Neuronal stem cell (in vitro differentiated cells): ENCODE data around the gene UBE2M.

Experiments used
- DNase-seq: peaks from one replicate; pipeline ENCODE4 v3.0.0-alpha.2; 2013; ENCODE audit warnings: low spot score
- H2AFZ ChIP-seq: one replicate; pipeline ENCODE4 v1.6.1; 2013; ENCODE audit warnings: mild to moderate bottlenecking, low read length, inconsistent platforms
- H2AK5ac ChIP-seq: 2 replicates; pipeline ENCODE4 v1.6.1; 2013; ENCODE audit warnings: low read depth, mild to moderate bottlenecking, inconsistent platforms, low read length, moderate library complexity, mixed read lengths
- H2BK120ac ChIP-seq: 2 replicates; pipeline ENCODE4 v1.6.1; 2013; ENCODE audit warnings: low read depth, mild to moderate bottlenecking, inconsistent platforms, low read length, moderate library complexity, mixed read lengths
- H2BK12ac ChIP-seq: one replicate; pipeline ENCODE4 v1.6.1; 2013; ENCODE audit warnings: low read length, inconsistent platforms
- H2BK15ac ChIP-seq: 2 replicates; pipeline ENCODE4 v1.6.1; 2013; ENCODE audit warnings: mild to moderate bottlenecking, low read length, inconsistent platforms, mixed read lengths
- H2BK5ac ChIP-seq: one replicate; pipeline ENCODE4 v1.6.1; 2013; ENCODE audit warnings: inconsistent platforms, mild to moderate bottlenecking, low read length, moderate library complexity
- H3K14ac ChIP-seq: one replicate; pipeline ENCODE4 v1.6.1; 2013; ENCODE audit warnings: low read length, inconsistent platforms
- H3K18ac ChIP-seq: 2 replicates; pipeline ENCODE4 v1.6.1; 2013; ENCODE audit warnings: low read length, inconsistent platforms
- H3K23ac ChIP-seq: 2 replicates; pipeline ENCODE4 v1.6.1; 2013; ENCODE audit warnings: low read depth, mild to moderate bottlenecking, mixed read lengths, low read length, inconsistent platforms; ENCODE audit not compliant: poor library complexity
- H3K27ac ChIP-seq: replicated peaks from 3 replicates; pipeline ENCODE4 v1.5.1; 2013; ENCODE audit warnings: low read length, inconsistent platforms
- H3K27me3 ChIP-seq, 3 experiments: 2 replicates each; pipeline ENCODE4 v1.6.1; 2013; ENCODE audit warnings: low read length in 3 of 3, mild to moderate bottlenecking in 2 of 3, inconsistent platforms in 1 of 3, low read depth in 1 of 3, mixed read lengths in 1 of 3, moderate library complexity in 1 of 3; ENCODE audit not compliant: control insufficient read depth in 3 of 3, insufficient read depth in 3 of 3
- H3K36me3 ChIP-seq, 2 donors: replicated peaks in 1 of 2; 2 replicates each; pipeline ENCODE4 v1.6.1; 2013; ENCODE audit warnings: low read length in 2 of 2; ENCODE audit not compliant: control insufficient read depth in 2 of 2, insufficient read depth in 2 of 2
- H3K4ac ChIP-seq: 2 replicates; pipeline ENCODE4 v1.6.1; 2013; ENCODE audit warnings: inconsistent platforms, mild to moderate bottlenecking, low read length, moderate library complexity
- H3K4me1 ChIP-seq, 2 donors: 1 replicate in 1 of 2; 2 replicates in 1 of 2; pipeline ENCODE4 v1.6.1; 2013; ENCODE audit warnings: low read length in 2 of 2, low read depth in 1 of 2; ENCODE audit not compliant: control insufficient read depth in 2 of 2, insufficient read depth in 1 of 2
- H3K4me2 ChIP-seq: one replicate; pipeline ENCODE4 v1.6.1; 2013; ENCODE audit warnings: mild to moderate bottlenecking, low read length, inconsistent platforms; ENCODE audit not compliant: insufficient read depth, poor library complexity, severe bottlenecking
- H3K4me3 ChIP-seq, 2 donors: 2 replicates each; pipeline ENCODE4 v1.5.1; 2013; ENCODE audit warnings: low read length in 2 of 2, mild to moderate bottlenecking in 2 of 2, inconsistent platforms in 1 of 2, moderate library complexity in 1 of 2
- H3K79me1 ChIP-seq: one replicate; pipeline ENCODE4 v1.6.1; 2013; ENCODE audit warnings: low read depth, mild to moderate bottlenecking, inconsistent platforms, low read length, moderate library complexity
- H3K9ac ChIP-seq: one replicate; pipeline ENCODE4 v1.6.1; 2013; ENCODE audit warnings: mild to moderate bottlenecking, low read depth, low read length, inconsistent platforms; ENCODE audit not compliant: poor library complexity
- H3K9me3 ChIP-seq, 2 donors: replicated peaks in 1 of 2; 2 replicates each; pipeline versions ENCODE3 to v1.6.1; 2013; ENCODE audit warnings: low read length in 2 of 2, mild to moderate bottlenecking in 2 of 2, inconsistent platforms in 1 of 2, low read depth in 1 of 2, mixed read lengths in 1 of 2, moderate library complexity in 1 of 2; ENCODE audit not compliant: control insufficient read depth in 2 of 2, insufficient read depth in 1 of 2
- H4K8ac ChIP-seq: one replicate; pipeline ENCODE4 v1.6.1; 2013; ENCODE audit warnings: low read depth, mild to moderate bottlenecking, inconsistent platforms, low read length, moderate library complexity
- H4K91ac ChIP-seq: one replicate; pipeline ENCODE4 v1.6.1; 2013; ENCODE audit warnings: low read length, low read depth, mild to moderate bottlenecking, inconsistent platforms; ENCODE audit not compliant: poor library complexity
- WGBS, 2 donors: extraction: QIAGEN DNeasy Blood & Tissue Kit; methylation state at CpG; one replicate each; pipeline ENCODE4 v1.1.7; 2013; ENCODE audit warnings: missing lambda C conversion rate in 2 of 2, mixed read lengths in 1 of 2; ENCODE audit not compliant: insufficient read length in 2 of 2, insufficient replicate concordance in 1 of 2; ENCODE audit errors: extremely low coverage in 2 of 2; 5-methylcytosine and 5-hydroxymethylcytosine counted together

UBE2M gene

GRCh38 chr19:58557221-58558065 is 968 bp downstream of the UBE2M start:
- no peak for DNase-seq
- peak overlapping the region; percentile 89 for H2AK5ac ChIP-seq
- no peak overlapping the region for H3K18ac ChIP-seq
- peaks cover 0 to 9% (median 0%) of the 10 kb centered on the region in 3 experiments for H3K27me3 ChIP-seq
- H2BK15ac ChIP-seq: no peak overlapping the region
- H2BK12ac ChIP-seq: no peak overlapping the region
- H3K4me1 ChIP-seq: peaks cover 19 to 28% of the 10 kb centered on the region in 2 donors
- H3K4me3 ChIP-seq: peak overlapping the region; percentile 84 to 90
- H3K79me1 ChIP-seq: peaks cover 4% of the 10 kb centered on the region
- WGBS, 2 donors: 100% methylated on average over 1 of the region's 12 CpGs; no CpG with 5 or more reads in 1 of the 2 donors
- peaks cover 0 to 4% of the 10 kb centered on the region in 2 donors for H3K9me3 ChIP-seq
- peak overlapping the region; percentile 65 for H3K14ac ChIP-seq
- H4K91ac ChIP-seq: no peak overlapping the region
- peak overlapping the region; percentile 75 for H3K4me2 ChIP-seq
- H3K4ac ChIP-seq: no peak overlapping the region
- H2BK5ac ChIP-seq: peak overlapping the region; percentile 97
- peak overlapping the region; percentile 100 for H3K27ac ChIP-seq
- peaks cover 19 to 46% of the 10 kb centered on the region in 2 donors for H3K36me3 ChIP-seq
- no peak overlapping the region for H2AFZ ChIP-seq
- peak overlapping the region; percentile 98 for H3K9ac ChIP-seq
- H2BK120ac ChIP-seq: peak overlapping the region; percentile 21
- H4K8ac ChIP-seq: no peak overlapping the region
- H3K23ac ChIP-seq: peak overlapping the region; percentile 94

- Histone ChIP-seq H2BK15ac (no peak overlapping the region), H4K91ac (no peak overlapping the region), H2BK5ac (peak overlapping the region; percentile 49), H3K36me3 (peaks cover 25 to 47% of the 10 kb centered on the region in 2 donors), H3K79me1 (peaks cover 4% of the 10 kb centered on the region), H3K4me1 (peaks cover 13 to 28% of the 10 kb centered on the region in 2 donors), H3K4me3 (peak overlapping the region in 1 of 2 donors; percentile 84), H2AFZ (no peak overlapping the region), H2BK120ac (no peak overlapping the region), H3K14ac (no peak overlapping the region), H3K4me2 (no peak overlapping the region), H3K23ac (peak overlapping the region; percentile 67), H2AK5ac (no peak overlapping the region), H3K27ac (no peak overlapping the region), H3K18ac (no peak overlapping the region), H3K4ac (no peak overlapping the region), H3K9me3 (peaks cover 0 to 1% of the 10 kb centered on the region in 2 donors), H4K8ac (no peak overlapping the region), H3K27me3 (peaks cover 0 to 2% (median 0%) of the 10 kb centered on the region in 3 experiments), H3K9ac (peak overlapping the region; percentile 60), H2BK12ac (no peak overlapping the region)
- no peak for DNase-seq
- no CpG with 5 or more reads among the region's 10 CpGs for WGBS, 2 donors
These were observed 1.7 kb downstream of the UBE2M start for GRCh38 chr19:58556622-58557220.

GRCh38 chr19:58555920-58556621 is 2.3 kb downstream of the UBE2M start:
- Histone ChIP-seq H3K4ac (no peak overlapping the region), H3K79me1 (peaks cover 4% of the 10 kb centered on the region), H3K4me2 (no peak overlapping the region), H3K23ac (peak overlapping the region; percentile 67), H3K9me3 (no peaks in the 10 kb centered on the region), H3K27me3 (no peaks in the 10 kb centered on the region), H3K4me1 (peaks cover 13 to 28% of the 10 kb centered on the region in 2 donors), H2BK15ac (no peak overlapping the region), H2AK5ac (no peak overlapping the region), H2BK12ac (no peak overlapping the region), H3K9ac (peak overlapping the region; percentile 24), H4K91ac (no peak overlapping the region), H3K18ac (no peak overlapping the region), H4K8ac (no peak overlapping the region), H2AFZ (no peak overlapping the region), H3K14ac (no peak overlapping the region), H2BK120ac (no peak overlapping the region), H3K36me3 (peaks cover 31 to 49% of the 10 kb centered on the region in 2 donors), H3K27ac (no peak overlapping the region), H3K4me3 (peak overlapping the region in 1 of 2 donors; percentile 84), H2BK5ac (no peak overlapping the region)
- WGBS, 2 donors: no CpG with 5 or more reads among the region's 16 CpGs
- DNase-seq: no peak
